Measurements from ENCODE around the gene PTAR1.

PTAR1 gene

DNA sequence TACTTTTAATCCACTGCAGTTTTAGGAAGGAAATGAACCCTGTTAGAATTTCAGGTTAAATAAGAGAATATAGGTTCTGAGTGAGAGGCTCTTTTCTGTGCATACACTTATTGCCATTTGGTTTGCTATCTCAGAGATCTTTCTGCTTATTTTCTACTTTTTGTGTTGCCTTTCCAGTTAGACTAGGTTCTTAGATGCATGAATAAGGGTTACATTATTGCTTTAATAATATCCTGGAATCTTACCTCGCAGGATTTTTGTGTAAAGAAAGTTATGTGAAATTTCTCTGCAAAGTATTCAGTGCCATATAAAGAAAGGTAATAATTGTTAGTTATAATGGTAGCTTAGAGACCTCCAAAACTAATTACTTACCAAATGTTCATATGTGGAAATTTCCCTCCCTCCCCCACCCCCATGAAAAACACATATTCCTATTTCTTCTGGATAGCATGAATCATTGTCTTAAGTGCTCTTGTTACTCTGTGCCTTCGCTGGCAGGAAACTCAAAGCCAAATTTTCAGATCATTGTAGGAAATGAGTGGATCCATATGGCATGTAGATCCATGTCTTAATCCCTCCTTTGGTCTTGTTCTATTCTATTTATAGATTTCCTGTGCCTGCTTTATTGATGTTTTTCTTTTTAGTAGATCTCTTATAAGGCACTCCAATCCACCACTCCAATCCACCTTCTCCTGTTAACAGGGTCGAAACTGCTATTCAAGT is 84.9 kb downstream of the PTAR1 start:
- DNase-seq (ENCODE audit: low spot score) = no peak

DNA sequence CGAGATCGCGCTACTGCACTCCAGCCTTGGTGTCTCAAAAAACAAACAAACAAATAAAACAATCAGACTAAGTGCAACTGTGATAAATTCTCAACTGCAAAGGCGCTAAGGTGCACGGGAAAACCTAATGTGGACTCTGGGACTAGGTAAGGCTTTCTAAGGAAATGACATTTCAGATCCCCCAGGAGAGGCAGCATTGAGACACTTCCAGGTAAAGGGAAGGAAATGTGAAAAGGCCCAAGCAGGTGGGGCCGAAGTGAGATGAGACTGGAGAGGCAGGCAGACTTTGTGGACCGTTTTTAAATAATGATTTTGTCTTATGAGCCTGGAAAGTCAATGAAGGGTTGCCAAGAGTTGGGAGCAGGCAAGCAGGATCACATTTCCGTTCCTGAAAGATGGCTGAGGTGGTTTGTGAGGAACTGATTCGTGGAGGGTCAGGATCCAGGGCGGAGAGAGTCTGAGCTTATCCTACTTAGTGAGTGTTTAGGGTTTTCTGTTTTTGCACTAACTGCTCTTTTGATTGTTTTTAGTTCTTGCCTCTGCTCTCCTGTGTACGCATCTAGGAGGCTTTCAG is 85.6 kb downstream of the PTAR1 start:
- DNase-seq (ENCODE audit: low spot score) = peak; percentile 38

DNA sequence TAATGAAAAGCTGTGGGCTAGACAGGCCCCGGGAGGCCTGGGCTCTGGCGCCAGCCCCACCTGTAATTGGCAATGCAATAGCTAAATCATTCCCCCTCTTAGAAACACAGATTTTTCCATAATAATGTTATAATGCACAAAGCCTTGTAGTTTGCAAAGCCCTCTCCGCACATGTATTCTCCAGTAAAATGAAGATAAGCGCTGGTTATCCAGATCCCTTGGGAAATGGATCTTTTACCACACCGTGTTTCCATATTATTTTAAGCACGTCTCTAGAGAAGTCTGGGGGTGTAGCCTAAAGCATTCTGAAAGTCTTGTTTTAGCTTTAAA is 86.5 kb downstream of the PTAR1 start:
- DNase-seq (ENCODE audit: low spot score) = no peak

DNA sequence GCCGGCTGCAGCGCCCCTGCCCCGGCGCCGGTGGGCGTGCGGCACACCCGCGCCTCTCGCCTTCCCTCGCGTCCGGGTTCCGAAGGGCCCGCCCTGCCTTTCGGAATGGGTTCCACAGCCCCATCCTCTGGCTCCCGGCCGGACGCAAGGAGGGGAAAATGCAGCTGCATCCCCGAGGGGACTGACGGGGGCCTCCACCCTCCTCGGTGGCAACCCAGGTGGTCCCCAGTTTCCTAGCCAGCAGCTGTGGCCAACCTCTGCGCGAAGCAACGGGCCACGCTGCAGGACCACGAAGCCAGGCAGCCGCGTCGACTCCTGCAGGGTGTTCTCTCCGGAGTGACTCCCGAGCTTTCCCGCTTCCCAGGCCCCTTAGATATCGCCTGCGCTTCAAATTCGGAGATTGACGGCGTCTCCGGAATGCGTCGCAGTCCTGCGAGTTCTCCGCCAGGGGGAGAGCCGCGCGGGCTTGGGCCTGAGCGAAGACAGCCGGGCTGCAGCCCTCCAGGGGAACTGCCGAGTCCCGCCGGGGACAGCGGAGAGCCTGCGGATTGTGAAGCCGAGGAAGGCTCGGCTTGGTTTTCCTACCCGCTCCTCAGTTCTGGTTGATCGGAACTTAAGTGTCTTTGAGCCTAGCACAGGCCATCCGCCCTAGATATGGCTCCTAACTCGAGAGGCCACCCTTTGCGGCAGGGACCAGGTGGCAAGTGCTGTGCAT is 87.1 kb downstream of the PTAR1 start:
- peak; percentile 92 for DNase-seq (ENCODE audit: low spot score)

DNA sequence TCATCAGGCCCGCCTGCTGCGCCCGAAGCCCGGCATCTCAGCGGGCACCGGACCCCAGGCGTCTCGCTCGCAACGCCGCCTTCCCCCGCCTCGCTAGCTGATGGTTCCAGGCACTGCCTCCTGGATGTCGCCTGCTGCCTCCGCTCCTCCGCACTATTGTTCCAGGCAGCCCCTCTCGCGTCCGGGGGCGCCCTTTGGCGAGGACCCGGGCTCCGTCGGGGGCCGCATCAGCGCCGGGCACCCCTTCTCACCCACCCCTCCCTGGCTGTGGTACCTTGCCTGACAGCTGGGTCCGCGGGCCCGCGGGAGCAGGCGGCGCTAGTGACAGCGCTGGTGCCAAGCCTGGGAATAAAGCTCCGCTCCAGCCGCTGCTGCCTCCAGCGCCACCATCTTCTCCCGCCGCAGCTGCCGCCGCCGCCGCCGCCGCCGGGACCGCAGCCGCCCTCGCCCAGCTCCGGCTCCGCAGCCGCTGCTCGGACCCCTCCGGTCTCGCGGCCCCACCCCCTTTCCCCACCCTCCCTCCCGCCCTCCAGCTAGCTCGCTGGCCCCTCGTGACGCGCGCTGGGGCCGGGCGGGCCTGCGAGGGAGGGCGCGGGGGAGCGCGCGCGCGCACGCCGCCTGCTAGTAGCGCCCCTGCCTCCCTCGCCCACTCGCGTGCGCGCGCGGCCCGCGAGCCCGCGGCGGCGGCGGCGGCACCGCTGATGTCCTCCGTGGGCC is 87.8 kb downstream of the PTAR1 start, which contains the start of gene APBA1:
TSS of gene APBA1 (minus strand) at position 493 of the 717 bp plus-strand sequence.
- peak; percentile 74 for DNase-seq (ENCODE audit: low spot score)

DNA sequence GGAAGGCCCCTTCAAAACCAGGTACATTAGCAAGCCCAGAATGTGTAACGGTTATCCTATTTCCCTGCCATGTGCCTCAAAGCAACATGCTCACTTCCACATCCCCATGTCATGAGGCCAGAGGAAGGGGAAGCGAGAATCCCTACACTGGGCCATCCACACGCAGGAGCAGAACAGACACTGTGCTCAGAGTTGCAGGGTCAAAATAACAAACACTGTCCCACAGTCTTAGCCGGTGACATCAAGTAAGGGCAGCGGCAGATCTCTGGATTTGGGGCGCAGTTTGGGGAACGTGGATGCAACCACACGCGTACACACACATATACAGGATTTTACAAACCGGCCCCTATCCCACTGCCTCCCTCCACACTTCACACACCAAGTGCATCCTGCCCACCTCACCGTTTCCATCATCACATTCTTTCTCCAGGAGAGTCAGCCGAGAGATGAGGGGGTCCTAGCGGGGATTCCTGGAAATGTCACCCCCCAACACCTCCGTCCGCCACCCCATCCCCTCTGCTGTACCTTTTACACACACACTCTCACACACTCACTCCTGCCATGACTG is 88.4 kb downstream of the PTAR1 start:
- peak; percentile 36 for DNase-seq (ENCODE audit: low spot score)

DNA sequence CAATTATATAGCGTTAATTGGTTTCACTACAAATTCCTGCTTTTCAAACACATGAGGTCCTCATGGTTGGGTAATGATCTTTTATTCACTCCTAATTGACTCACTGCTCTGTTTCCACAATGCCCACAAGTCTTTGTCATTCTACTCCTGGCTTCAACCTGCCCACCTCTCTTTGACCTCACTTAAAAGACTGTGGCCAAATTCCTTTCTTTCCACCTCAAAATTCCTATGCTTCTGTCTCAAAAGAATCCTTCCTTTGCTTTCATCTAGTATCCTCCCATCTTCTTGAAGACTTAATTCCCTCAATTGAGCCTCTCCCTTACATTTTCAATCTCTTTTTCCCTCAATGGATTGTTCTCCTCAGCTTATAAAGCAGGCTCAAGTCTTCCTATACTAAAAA is 92.5 kb downstream of the PTAR1 start:
- no peak for DNase-seq (ENCODE audit: low spot score)

DNA sequence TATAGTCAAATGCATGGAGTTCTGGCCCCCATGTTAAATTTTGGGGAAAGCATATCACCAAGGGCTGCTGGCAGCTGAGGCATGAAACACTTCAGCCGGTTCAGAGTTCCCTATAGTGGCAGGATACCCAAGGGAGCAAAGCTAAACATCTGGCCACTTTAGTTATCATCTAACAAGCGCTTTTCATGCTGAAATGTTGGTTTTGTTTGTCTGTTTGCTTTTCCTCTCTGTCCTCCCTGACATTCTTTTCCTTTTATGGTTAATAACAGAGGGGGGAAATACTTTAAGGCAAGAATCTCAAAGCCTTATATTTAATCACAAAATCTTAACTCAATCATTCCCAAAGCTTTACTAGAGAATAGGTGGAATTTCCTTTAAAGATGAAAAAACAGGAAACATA is 99.5 kb downstream of the PTAR1 start:
- DNase-seq (ENCODE audit: low spot score) = no peak
